Colonic mucosa (tissue), 4 donors: ENCODE results near the gene INS. TPM values are rescaled to one million over a fixed set of nuclear protein-coding genes. Genes with fewer than 3 reads are reported as not detected.

Source experiments
- DNase-seq: peaks from one replicate; pipeline ENCODE4 v3.0.0-alpha.2; 2020
- H3K27ac ChIP-seq: fragments of 200-600 bp; one replicate; pipeline ENCODE4 v1.8.0; 2021
- H3K27me3 ChIP-seq: fragments of 200-600 bp; one replicate; pipeline ENCODE4 v1.8.0; 2021
- H3K36me3 ChIP-seq: fragments of 200-600 bp; one replicate; pipeline ENCODE4 v1.8.0; 2021
- H3K4me1 ChIP-seq: fragments of 200-600 bp; one replicate; pipeline ENCODE4 v1.8.0; 2021; ENCODE audit warnings: mild to moderate bottlenecking
- H3K4me3 ChIP-seq: fragments of 200-600 bp; one replicate; pipeline ENCODE4 v1.8.0; 2021
- H3K9ac ChIP-seq, 2 donors: one replicate each; pipeline ENCODE4 v1.7.0; 2013; ENCODE audit warnings: control low read depth in 2 of 2, low read depth in 2 of 2, low read length in 2 of 2
- H3K9me3 ChIP-seq: fragments of 200-600 bp; one replicate; pipeline ENCODE4 v1.8.0; 2021
- CTCF ChIP-seq: fragments of 200-600 bp; IDR thresholded peaks from one replicate; pipeline ENCODE4 v1.8.0; 2022; ENCODE audit warnings: antibody characterized with exemption, mild to moderate bottlenecking
- intact Hi-C: fragments of 100-400 bp; cut with DNase I; formaldehyde crosslinking; loops from one replicate; pipeline ENCODE4 v1.14.1; 2022
- total RNA-seq, 2 donors: library from RNA; stranded (reverse); fragmentation: NEBNext Ultra II Directional in 1 of 2; extraction: Animal tissue kit (Norgen Biotek cat#: 25700) in 1 of 2; gene quantifications; one replicate each; pipeline ENCODE4 v1.2.1, GENCODE V29; 2021
- donor health status: healthy.
- donor health status: DM: no; HTN: no; CAD: no.
- donor health status: DM: no; HTN: no; CAD: no.

INS gene
- total RNA-seq, 2 donors from 2014 or later: 0.84 TPM; not detected in 1

GRCh38 chr11:2157294-2158040 lies 3.5 kb downstream of the INS start:
- DNase-seq: no peak
- no peaks in the 10 kb centered on the region for H3K9me3 ChIP-seq
- no peak for TF ChIP-seq CTCF
- intact Hi-C loops: no loop called here
- H3K9ac ChIP-seq: no peak overlapping the region
- H3K27ac ChIP-seq: no peak overlapping the region
- H3K27me3 ChIP-seq: no peaks in the 10 kb centered on the region
- no peaks in the 10 kb centered on the region for H3K4me1 ChIP-seq
- no peaks in the 10 kb centered on the region for H3K36me3 ChIP-seq
- no peak overlapping the region for H3K4me3 ChIP-seq

- intact Hi-C loops: no loop called here
- peak; percentile 76 for DNase-seq
- no peaks in the 10 kb centered on the region for H3K27me3 ChIP-seq
- no peak overlapping the region for H3K4me3 ChIP-seq
- H3K4me1 ChIP-seq: no peaks in the 10 kb centered on the region
- no peak overlapping the region for H3K9ac ChIP-seq
- peak; percentile 73 for TF ChIP-seq CTCF
- H3K27ac ChIP-seq: no peak overlapping the region
- no peaks in the 10 kb centered on the region for H3K9me3 ChIP-seq
- H3K36me3 ChIP-seq: no peaks in the 10 kb centered on the region
These were observed 4.4 kb downstream of the INS start for GRCh38 chr11:2156416-2157182.

- Histone ChIP-seq H3K9me3 (no peaks in the 10 kb centered on the region), H3K27me3 (peaks cover 7% of the 10 kb centered on the region), H3K27ac (no peak overlapping the region), H3K4me1 (no peaks in the 10 kb centered on the region), H3K4me3 (no peak overlapping the region), H3K9ac (no peak overlapping the region), H3K36me3 (no peaks in the 10 kb centered on the region)
- DNase-seq: no peak
- intact Hi-C loops: no loop called here
- no peak for TF ChIP-seq CTCF
These were observed 5.5 kb downstream of the INS start for GRCh38 chr11:2155511-2155910.

GRCh38 chr11:2154889-2155288 lies 6.1 kb downstream of the INS start:
- Histone ChIP-seq H3K4me3 (no peak overlapping the region), H3K4me1 (no peaks in the 10 kb centered on the region), H3K27ac (no peak overlapping the region), H3K27me3 (peaks cover 8% of the 10 kb centered on the region), H3K9me3 (no peaks in the 10 kb centered on the region), H3K36me3 (no peaks in the 10 kb centered on the region), H3K9ac (no peak overlapping the region)
- intact Hi-C loops: loop anchor here (5.0 kb wide), 4 partner anchors 273 to 503 kb away; partner anchors contain the start of gene TNNI2
- no peak for TF ChIP-seq CTCF
- no peak for DNase-seq

- intact Hi-C loops: loop anchor here (5.0 kb wide), 4 partner anchors 272 to 502 kb away; partner anchors contain the start of gene TNNI2
- peaks cover 8% of the 10 kb centered on the region for H3K27me3 ChIP-seq
- TF ChIP-seq CTCF: no peak
- no peak overlapping the region for H3K27ac ChIP-seq
- no peak overlapping the region for H3K4me3 ChIP-seq
- H3K9me3 ChIP-seq: no peaks in the 10 kb centered on the region
- no peaks in the 10 kb centered on the region for H3K36me3 ChIP-seq
- DNase-seq: no peak
- H3K9ac ChIP-seq: no peak overlapping the region
- no peaks in the 10 kb centered on the region for H3K4me1 ChIP-seq
These were observed 6.8 kb downstream of the INS start for GRCh38 chr11:2154195-2154585.
